MM.1S (cell line): ENCODE measurements around the gene UBE3B.

ENCODE experiments used
- EZH2 ChIP-seq: fragments of 300-600 bp; sonication (generic); optimal IDR thresholded peaks from 2 replicates; pipeline ENCODE3; 2017; ENCODE audit warnings: low read depth, mild to moderate bottlenecking, antibody characterized with exemption, low read length, mixed read lengths
- TF ChIP-seq, protein P1 (sequence below): fragments of 300-600 bp; sonication (generic); IDR thresholded peaks from 2 replicates; pipeline ENCODE4 v1.5.1; 2016; ENCODE audit warnings: antibody characterized with exemption, low read length, mixed read lengths

DNA sequence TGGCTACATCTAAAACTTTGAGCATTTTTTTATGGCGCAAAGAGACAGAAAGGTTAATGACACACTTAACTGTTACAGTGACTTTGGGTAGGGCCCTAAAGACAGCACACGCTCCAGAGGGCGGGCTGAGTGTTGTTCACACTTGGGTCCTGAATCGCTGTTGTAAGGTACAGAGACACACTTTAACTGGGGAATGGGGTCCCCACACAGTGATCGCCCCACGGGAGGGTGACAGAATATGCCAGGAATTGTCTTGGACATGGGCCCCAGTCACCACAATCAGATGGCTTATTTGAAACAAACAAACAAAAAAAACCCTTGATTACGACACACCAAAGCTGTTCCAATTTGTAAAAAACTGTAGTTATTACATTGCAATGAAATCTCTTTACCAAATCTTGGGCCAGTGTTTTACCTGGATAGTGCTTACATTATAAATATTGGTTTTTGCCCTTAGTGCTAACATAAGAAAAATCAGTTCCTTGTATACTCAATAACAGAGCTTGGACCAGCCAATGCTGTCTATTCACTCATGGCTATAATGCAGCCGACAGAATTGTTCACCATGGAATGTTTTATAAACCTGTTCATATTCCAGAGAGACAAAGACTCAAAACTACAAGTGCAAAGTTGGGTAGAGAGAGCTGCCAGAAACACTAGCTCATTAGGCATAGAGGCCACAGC lies 28.6 kb upstream of the UBE3B start:
- TF ChIP-seq, protein P1, sequence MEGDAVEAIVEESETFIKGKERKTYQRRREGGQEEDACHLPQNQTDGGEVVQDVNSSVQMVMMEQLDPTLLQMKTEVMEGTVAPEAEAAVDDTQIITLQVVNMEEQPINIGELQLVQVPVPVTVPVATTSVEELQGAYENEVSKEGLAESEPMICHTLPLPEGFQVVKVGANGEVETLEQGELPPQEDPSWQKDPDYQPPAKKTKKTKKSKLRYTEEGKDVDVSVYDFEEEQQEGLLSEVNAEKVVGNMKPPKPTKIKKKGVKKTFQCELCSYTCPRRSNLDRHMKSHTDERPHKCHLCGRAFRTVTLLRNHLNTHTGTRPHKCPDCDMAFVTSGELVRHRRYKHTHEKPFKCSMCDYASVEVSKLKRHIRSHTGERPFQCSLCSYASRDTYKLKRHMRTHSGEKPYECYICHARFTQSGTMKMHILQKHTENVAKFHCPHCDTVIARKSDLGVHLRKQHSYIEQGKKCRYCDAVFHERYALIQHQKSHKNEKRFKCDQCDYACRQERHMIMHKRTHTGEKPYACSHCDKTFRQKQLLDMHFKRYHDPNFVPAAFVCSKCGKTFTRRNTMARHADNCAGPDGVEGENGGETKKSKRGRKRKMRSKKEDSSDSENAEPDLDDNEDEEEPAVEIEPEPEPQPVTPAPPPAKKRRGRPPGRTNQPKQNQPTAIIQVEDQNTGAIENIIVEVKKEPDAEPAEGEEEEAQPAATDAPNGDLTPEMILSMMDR = no peak
- no peak for TF ChIP-seq EZH2
